GM12878 (cell line): ENCODE data around the gene BRCA1. TPM values are rescaled to one million over a fixed set of nuclear protein-coding genes. Genes with fewer than 3 reads are reported as not detected.

ENCODE experiments used
- ATAC-seq: fragments of 200-7000 bp; cut with Tn5 transposase; 3 replicates; pipeline ENCODE4 v1.9.1; 2020; ENCODE audit warnings: mild to moderate bottlenecking, moderate library complexity
- BruUV-seq: library from RNA; stranded (reverse); fragments of 400-500 nt; replicated peaks from 2 replicates; lab custom pipeline; 2021; lab: Mats Ljungman, UMichigan
- CTCF ChIA-PET: fragments of 300-600 bp; sonication (Branson Sonifier 250); formaldehyde crosslinking; extraction: SDS; loops from one replicate; lab custom pipeline; 2021; ENCODE audit warnings: inconsistent platforms; lab: Yijun Ruan, JAX
- POLR2A ChIA-PET: fragments of 350-600 bp; formaldehyde crosslinking; extraction: SDS; loops from one replicate; lab custom pipeline; 2021; ENCODE audit warnings: inconsistent platforms; lab: Charles Lee
- RAD21 ChIA-PET: fragments of 300-600 bp; sonication (Branson Sonifier 250); formaldehyde crosslinking; loops from one replicate; lab custom pipeline; 2023; ENCODE audit warnings: antibody characterized with exemption; ENCODE audit not compliant: unreplicated experiment; lab: Charles Lee
- SMC1A ChIA-PET: fragments of 300-600 bp; sonication (Branson Sonifier 250); formaldehyde crosslinking; loops from one replicate; lab custom pipeline; 2023; ENCODE audit not compliant: unreplicated experiment, uncharacterized antibody; lab: Charles Lee
- DNase-seq: peaks from one replicate; pipeline ENCODE4 v3.0.0-alpha.2; 2011; ENCODE audit warnings: low read depth, low spot score
- FAIRE-seq: peaks from 3 replicates; lab custom pipeline; 2011; peaks lifted over from hg19 to GRCh38; lab: Jason Lieb, UNC
- H2AFZ ChIP-seq: 2 replicates; pipeline ENCODE4 v1.6.0; 2011; ENCODE audit warnings: low read depth, low read length, control low read depth; ENCODE audit not compliant: control insufficient read depth
- H3K27ac ChIP-seq: 2 replicates; pipeline ENCODE4 v1.5.1; 2011; ENCODE audit warnings: control low read depth; ENCODE audit not compliant: control insufficient read depth, insufficient read depth
- H3K27me3 ChIP-seq, 2 experiments: replicated peaks in 1 of 2; 2 replicates each; pipeline versions ENCODE4 v1.6.0 to v1.6.1; 2011; ENCODE audit warnings: low read length in 1 of 2; ENCODE audit not compliant: control insufficient read depth in 2 of 2, insufficient read depth in 2 of 2
- H3K36me3 ChIP-seq, 2 experiments: 2 replicates each; pipeline ENCODE4 v1.5.1; 2011; ENCODE audit warnings: low read length in 1 of 2; ENCODE audit not compliant: control insufficient read depth in 2 of 2, insufficient read depth in 2 of 2
- H3K4me1 ChIP-seq: 2 replicates; pipeline ENCODE4 v1.6.1; 2011; ENCODE audit warnings: mild to moderate bottlenecking, low read length, moderate library complexity, mixed read lengths; ENCODE audit not compliant: control insufficient read depth, insufficient read depth
- H3K4me2 ChIP-seq: 2 replicates; pipeline ENCODE4 v1.6.0; 2011; ENCODE audit warnings: control low read depth; ENCODE audit not compliant: control insufficient read depth, insufficient read depth
- H3K4me3 ChIP-seq: fragments of 200-600 bp; sonication (generic); 2 replicates; pipeline ENCODE4 v1.5.1; 2016
- H3K79me2 ChIP-seq: 2 replicates; pipeline ENCODE4 v1.6.0; 2011; ENCODE audit warnings: low read length; ENCODE audit not compliant: control insufficient read depth, insufficient read depth
- H3K9ac ChIP-seq: 2 replicates; pipeline ENCODE4 v1.8.0; 2011; ENCODE audit warnings: low read length, control low read depth, mixed read lengths; ENCODE audit not compliant: control insufficient read depth, insufficient read depth
- H3K9me3 ChIP-seq: replicated peaks from 3 replicates; pipeline ENCODE4 v1.5.1; 2011; ENCODE audit warnings: mild to moderate bottlenecking, low read length; ENCODE audit not compliant: control insufficient read depth, insufficient read depth
- H4K20me1 ChIP-seq: 2 replicates; pipeline ENCODE4 v1.6.0; 2011; ENCODE audit not compliant: control insufficient read depth, insufficient read depth
- CBFB ChIP-seq: IDR thresholded peaks from 2 replicates; pipeline ENCODE4 v1.6.1; 2016; ENCODE audit warnings: antibody characterized with exemption, low read depth
- ELK1 ChIP-seq: IDR thresholded peaks from 2 replicates; pipeline ENCODE4 v1.6.1; 2012; ENCODE audit warnings: low read depth, low read length, improper control_type of control experiment
- FOS ChIP-seq: IDR thresholded peaks from 3 replicates; pipeline ENCODE4 v1.6.1; 2011; ENCODE audit warnings: borderline replicate concordance; ENCODE audit not compliant: insufficient read length; ENCODE audit errors: extremely low read depth
- HCFC1 ChIP-seq: fragments of 150-350 bp; IDR thresholded peaks from 2 replicates; pipeline ENCODE4 v1.6.1; 2014; ENCODE audit warnings: low read length
- IRF4 ChIP-seq: IDR thresholded peaks from 2 replicates; pipeline ENCODE4 v1.6.1; 2011; ENCODE audit warnings: low read depth, low read length
- MTA2 ChIP-seq: fragments of 450-650 bp; IDR thresholded peaks from 2 replicates; pipeline ENCODE4 v1.6.1; 2016; ENCODE audit warnings: low read depth, mild to moderate bottlenecking, moderate library complexity
- MYC ChIP-seq: IDR thresholded peaks from 2 replicates; pipeline ENCODE4 v1.6.1; 2011; ENCODE audit warnings: mild to moderate bottlenecking, low read length, moderate library complexity, inconsistent platforms; ENCODE audit not compliant: insufficient read depth, insufficient replicate concordance, insufficient read length, severe bottlenecking
- NFXL1 ChIP-seq: fragments of 450-650 bp; IDR thresholded peaks from 2 replicates; pipeline ENCODE4 v1.6.1; 2017; ENCODE audit warnings: antibody characterized with exemption, mild to moderate bottlenecking, borderline replicate concordance
- NR2F1 ChIP-seq: fragments of 450-650 bp; conservative IDR thresholded peaks from 2 replicates; pipeline ENCODE4 v1.6.1; 2017; ENCODE audit warnings: mild to moderate bottlenecking
- POLR2AphosphoS5 ChIP-seq: IDR thresholded peaks from 2 replicates; pipeline ENCODE4 v1.6.1; 2011; ENCODE audit warnings: mild to moderate bottlenecking, low read length, inconsistent platforms
- RFX5 ChIP-seq: IDR thresholded peaks from 2 replicates; pipeline ENCODE4 v1.6.1; 2011; ENCODE audit warnings: low read depth, low read length, improper control_type of control experiment
- RUNX3 ChIP-seq: IDR thresholded peaks from 2 replicates; pipeline ENCODE4 v1.6.1; 2012; ENCODE audit warnings: low read length, inconsistent platforms
- SIN3A ChIP-seq: IDR thresholded peaks from 2 replicates; pipeline ENCODE4 v1.6.1; 2012; ENCODE audit warnings: low read depth, low read length, improper control_type of control experiment
- SMAD5 ChIP-seq: IDR thresholded peaks from 2 replicates; pipeline ENCODE4 v1.6.1; 2016; ENCODE audit warnings: antibody characterized with exemption, low read depth
- STAT3 ChIP-seq: IDR thresholded peaks from 2 replicates; pipeline ENCODE4 v1.6.1; 2011; ENCODE audit warnings: low read depth, low read length, improper control_type of control experiment
- ZNF622 ChIP-seq: fragments of 450-650 bp; IDR thresholded peaks from 2 replicates; pipeline ENCODE4 v1.6.1; 2017; ENCODE audit warnings: mild to moderate bottlenecking, inconsistent platforms
- WGBS: methylation state at CpG from one replicate; pipeline ENCODE4 v1.1.6; 2016; ENCODE audit warnings: low lambda C conversion rate; ENCODE audit not compliant: insufficient replicate concordance, insufficient coverage; ENCODE audit errors: missing lambda C conversion rate; 5-methylcytosine and 5-hydroxymethylcytosine counted together
- in situ Hi-C: fragments of 300-500 bp; cut with MboI; formaldehyde crosslinking; loops from 9 replicates; pipeline ENCODE4 v1.14.3; 2018; ENCODE audit warnings: mixed read lengths
- intact Hi-C: fragments of 100-400 bp; cut with micrococcal nuclease; formaldehyde crosslinking; loops from one replicate; pipeline ENCODE4 v1.14.2; 2022; ENCODE audit not compliant: unreplicated experiment
- polyA plus RNA-seq, 11 experiments: library from polyadenylated mRNA; depleted of rRNA in 4 of 11; unstranded in 6 of 11; stranded (reverse) in 5 of 11; fragments of >200 nt; fragmentation: Nextera tagmentation in 4 of 11; fragmentation: Illumina TruSeq in 1 of 11; extraction: Ambion mirVana in 4 of 11; extraction: Trizol in 1 of 11; gene quantifications; 1 replicate in 1 of 11; 2 replicates in 10 of 11; pipeline versions ENCODE4 v1.2.1 to v1.2.3, GENCODE V29; 2011 to 2016; ENCODE audit warnings: inconsistent platforms in 2 of 11, missing spikeins in 2 of 11, low read depth in 1 of 11
- total RNA-seq, 4 experiments: library from RNA; depleted of rRNA in 3 of 4; stranded (reverse); fragments of >200 nt in 3 of 4; fragmentation: Illumina TruSeq in 1 of 4; extraction: Trizol in 1 of 4; gene quantifications; 2 replicates each; pipeline versions ENCODE4 v1.2.1 to v1.2.3, GENCODE V29; 2013 to 2021

BRCA1 gene
- total and polyA plus RNA-seq, 10 of the 15 experiments (the other 5 are each of a cell fraction or from before 2014, with no cell fraction given), result 16.8 to 71.2 (median 44.2) TPM

- Histone ChIP-seq H3K27ac (no peak overlapping the region), H3K9me3 (no peaks in the 10 kb centered on the region), H3K9ac (no peak overlapping the region), H3K4me2 (no peak overlapping the region), H2AFZ (no peak overlapping the region), H3K36me3 (peaks cover 5 to 11% of the 10 kb centered on the region in 2 experiments; a peak in 3 of 4 replicates), H3K79me2 (no peaks in the 10 kb centered on the region), H3K4me1 (no peaks in the 10 kb centered on the region), H4K20me1 (no peaks in the 10 kb centered on the region), H3K4me3 (no peak overlapping the region), H3K27me3 (no peaks in the 10 kb centered on the region)
- DNase-seq, result no peak
- TF ChIP-seq RFX5, result no peak
- no peak for TF ChIP-seq ZNF622
- TF ChIP-seq IRF4, result no peak
- TF ChIP-seq POLR2AphosphoS5, result no peak
- no peak for TF ChIP-seq MTA2
- TF ChIP-seq CBFB, result no peak
- TF ChIP-seq NFXL1, result no peak
- TF ChIP-seq SMAD5, result no peak
- no TSS peak for BruUV-seq
- ATAC-seq, result no peak
- RAD21 ChIA-PET, result no interaction called here
- 73% methylated on average over 1 of the region's 1 CpG for WGBS
- POLR2A ChIA-PET, result no interaction called here
- FAIRE-seq, result no peak
- in situ Hi-C loops, result no loop called here
- CTCF ChIA-PET, result no interaction called here
- intact Hi-C loops, result no loop called here
- SMC1A ChIA-PET, result no interaction called here
Measured at GRCh38 chr17:43079641-43080302, 45.4 kb downstream of the BRCA1 start.

GRCh38 chr17:43074869-43075268 lies 50.3 kb downstream of the BRCA1 start:
- intact Hi-C loops (no loop called here), in situ Hi-C loops (no loop called here)
- no peak overlapping the region for H3K27ac ChIP-seq
- DNase-seq, result no peak
- peaks cover 0 to 2% of the 10 kb centered on the region in 2 experiments; a peak in 2 of 4 replicates for H3K36me3 ChIP-seq
- H3K4me1 ChIP-seq, result no peaks in the 10 kb centered on the region
- WGBS, result 93% methylated on average over 4 of the region's 4 CpGs
- no peak for FAIRE-seq
- SMC1A ChIA-PET, result no interaction called here
- no peaks in the 10 kb centered on the region for H3K9me3 ChIP-seq
- H3K9ac ChIP-seq, result no peak overlapping the region
- H3K79me2 ChIP-seq, result no peaks in the 10 kb centered on the region
- no peak overlapping the region for H3K4me2 ChIP-seq
- no peaks in the 10 kb centered on the region for H3K27me3 ChIP-seq
- H2AFZ ChIP-seq, result no peak overlapping the region
- no peak overlapping the region for H3K4me3 ChIP-seq
- RAD21 ChIA-PET, result no interaction called here
- no peak for ATAC-seq
- BruUV-seq, result no TSS peak
- H4K20me1 ChIP-seq, result no peaks in the 10 kb centered on the region
- CTCF ChIA-PET, result no interaction called here
- POLR2A ChIA-PET, result interaction anchor here (0.6 kb wide), 1 partner anchor 10 kb away, joined by 5 read pairs; no protein-coding TSS in a partner anchor
- TF ChIP-seq HCFC1 (no peak), MYC (no peak), RUNX3 (no peak), SIN3A (no peak), FOS (no peak), ELK1 (no peak), NR2F1 (no peak), STAT3 (no peak)
